H1 (cell line): ENCODE data around the gene ANKFN1.

ENCODE experiments used
- ASH2L ChIP-seq: fragments of 200-600, 300-600 bp; sonication (generic); IDR thresholded peaks from one replicate; pipeline ENCODE4 v1.7.1; 2017; ENCODE audit warnings: low read length
- SP1 ChIP-seq: IDR thresholded peaks from 2 replicates; pipeline ENCODE4 v1.6.1; 2011; ENCODE audit warnings: low read depth, low read length

DNA sequence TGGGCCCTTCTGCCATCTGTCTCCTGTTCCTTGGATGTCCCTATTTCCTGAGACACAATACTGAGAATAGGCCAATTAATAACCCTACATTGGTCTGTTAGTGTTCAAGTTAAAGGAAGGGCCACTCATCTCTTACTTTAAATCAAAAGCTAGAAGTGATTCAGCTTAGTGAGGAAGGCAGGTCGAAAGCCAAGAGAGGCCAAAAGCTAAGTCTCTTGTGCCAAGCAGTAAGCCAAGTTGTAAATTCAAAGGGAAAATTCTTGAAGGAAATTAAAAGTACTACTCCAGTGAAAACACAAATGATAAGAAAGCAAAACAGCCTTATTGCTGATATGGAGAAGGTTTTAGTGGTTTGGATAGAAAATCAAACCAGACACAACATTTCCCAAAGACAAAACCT lies 28.8 kb downstream of the ANKFN1 start:
- TF ChIP-seq SP1 (no peak), ASH2L (no peak)
